Chondrocyte (in vitro differentiated cells): ENCODE data around the gene GPR142. TPM values are rescaled to one million over a fixed set of nuclear protein-coding genes. Genes with fewer than 3 reads are reported as not detected.

Experiments used
- DNase-seq: peaks from one replicate; pipeline ENCODE4 v3.0.0; 2021; ENCODE audit warnings: mixed read lengths, low spot score
- H3K27ac Mint-ChIP-seq: one replicate; pipeline ENCODE4 v1.8.0; 2021; ENCODE audit warnings: mild to moderate bottlenecking, moderate library complexity, mixed read lengths; ENCODE audit not compliant: unreplicated experiment
- H3K27me3 Mint-ChIP-seq: 2 replicates; pipeline ENCODE4 v1.8.0; 2021; ENCODE audit warnings: low read depth, mixed read lengths
- H3K36me3 Mint-ChIP-seq: 2 replicates; pipeline ENCODE4 v1.8.0; 2021; ENCODE audit warnings: low read depth, mixed read lengths
- H3K4me1 Mint-ChIP-seq: 2 replicates; pipeline ENCODE4 v1.8.0; 2021; ENCODE audit warnings: low read depth, mild to moderate bottlenecking, mixed read lengths
- H3K4me3 Mint-ChIP-seq: one replicate; pipeline ENCODE4 v1.8.0; 2021; ENCODE audit warnings: mild to moderate bottlenecking, moderate library complexity, mixed read lengths; ENCODE audit not compliant: unreplicated experiment
- H3K9me3 Mint-ChIP-seq: 2 replicates; pipeline ENCODE4 v1.8.0; 2021; ENCODE audit warnings: low read depth, mixed read lengths
- CTCF ChIP-seq: fragments of 200-600 bp; sonication (generic); IDR thresholded peaks from 2 replicates; pipeline ENCODE4 v1.5.0; 2021; ENCODE audit warnings: antibody characterized with exemption, mild to moderate bottlenecking, moderate library complexity
- total RNA-seq: library from RNA; stranded (reverse); gene quantifications from 3 replicates; pipeline ENCODE4 v1.2.1, GENCODE V29; 2021

GPR142 gene
- total RNA-seq, 1 donor from 2014 or later: not detected

- H3K36me3 Mint-ChIP-seq: no peaks in the 10 kb centered on the region
- peaks cover 4% of the 10 kb centered on the region for H3K27me3 Mint-ChIP-seq
- peak overlapping the region; percentile 45 for H3K27ac Mint-ChIP-seq
- H3K4me3 Mint-ChIP-seq: no peak overlapping the region
- no peak for DNase-seq
- peaks cover 21% of the 10 kb centered on the region for H3K4me1 Mint-ChIP-seq
- TF ChIP-seq CTCF: no peak
- no peaks in the 10 kb centered on the region for H3K9me3 Mint-ChIP-seq
Measured at GRCh38 chr17:74394977-74395376, 27.7 kb downstream of the GPR142 start.

- no peak for TF ChIP-seq CTCF
- peaks cover 4% of the 10 kb centered on the region for H3K27me3 Mint-ChIP-seq
Measured at GRCh38 chr17:74396567-74396966, 29.3 kb downstream of the GPR142 start.

GRCh38 chr17:74402048-74402447 lies 34.7 kb downstream of the GPR142 start:
- Mint-ChIP-seq H3K27ac (no peak overlapping the region), H3K9me3 (no peaks in the 10 kb centered on the region), H3K4me3 (no peak overlapping the region), H3K4me1 (no peaks in the 10 kb centered on the region), H3K27me3 (peaks cover 9% of the 10 kb centered on the region), H3K36me3 (no peaks in the 10 kb centered on the region)
- DNase-seq: no peak
- no peak for TF ChIP-seq CTCF

More at GRCh38 chr17:74396567-74396966, 29.3 kb downstream of the GPR142 start:
- H3K4me3 Mint-ChIP-seq: no peak overlapping the region
- H3K27ac Mint-ChIP-seq: no peak overlapping the region
- no peaks in the 10 kb centered on the region for H3K36me3 Mint-ChIP-seq
- H3K9me3 Mint-ChIP-seq: no peaks in the 10 kb centered on the region
- H3K4me1 Mint-ChIP-seq: peaks cover 21% of the 10 kb centered on the region
- DNase-seq: no peak

GRCh38 chr17:74403512-74404137 lies 36.3 kb downstream of the GPR142 start:
- no peak for TF ChIP-seq CTCF
- H3K27ac Mint-ChIP-seq: no peak overlapping the region
- no peaks in the 10 kb centered on the region for H3K4me1 Mint-ChIP-seq
- H3K36me3 Mint-ChIP-seq: no peaks in the 10 kb centered on the region
- H3K4me3 Mint-ChIP-seq: no peak overlapping the region
- H3K27me3 Mint-ChIP-seq: peaks cover 9% of the 10 kb centered on the region
- no peak for DNase-seq
- H3K9me3 Mint-ChIP-seq: no peaks in the 10 kb centered on the region

- no peak for DNase-seq
- TF ChIP-seq CTCF: no peak
- no peaks in the 10 kb centered on the region for H3K4me1 Mint-ChIP-seq
- no peak overlapping the region for H3K27ac Mint-ChIP-seq
- H3K27me3 Mint-ChIP-seq: peaks cover 9% of the 10 kb centered on the region
- no peaks in the 10 kb centered on the region for H3K36me3 Mint-ChIP-seq
- H3K4me3 Mint-ChIP-seq: no peak overlapping the region
- no peaks in the 10 kb centered on the region for H3K9me3 Mint-ChIP-seq
Measured at GRCh38 chr17:74404218-74404617, 36.9 kb downstream of the GPR142 start.
